ENCODE results near the gene PRSS22.

The PRSS22 gene

DNA sequence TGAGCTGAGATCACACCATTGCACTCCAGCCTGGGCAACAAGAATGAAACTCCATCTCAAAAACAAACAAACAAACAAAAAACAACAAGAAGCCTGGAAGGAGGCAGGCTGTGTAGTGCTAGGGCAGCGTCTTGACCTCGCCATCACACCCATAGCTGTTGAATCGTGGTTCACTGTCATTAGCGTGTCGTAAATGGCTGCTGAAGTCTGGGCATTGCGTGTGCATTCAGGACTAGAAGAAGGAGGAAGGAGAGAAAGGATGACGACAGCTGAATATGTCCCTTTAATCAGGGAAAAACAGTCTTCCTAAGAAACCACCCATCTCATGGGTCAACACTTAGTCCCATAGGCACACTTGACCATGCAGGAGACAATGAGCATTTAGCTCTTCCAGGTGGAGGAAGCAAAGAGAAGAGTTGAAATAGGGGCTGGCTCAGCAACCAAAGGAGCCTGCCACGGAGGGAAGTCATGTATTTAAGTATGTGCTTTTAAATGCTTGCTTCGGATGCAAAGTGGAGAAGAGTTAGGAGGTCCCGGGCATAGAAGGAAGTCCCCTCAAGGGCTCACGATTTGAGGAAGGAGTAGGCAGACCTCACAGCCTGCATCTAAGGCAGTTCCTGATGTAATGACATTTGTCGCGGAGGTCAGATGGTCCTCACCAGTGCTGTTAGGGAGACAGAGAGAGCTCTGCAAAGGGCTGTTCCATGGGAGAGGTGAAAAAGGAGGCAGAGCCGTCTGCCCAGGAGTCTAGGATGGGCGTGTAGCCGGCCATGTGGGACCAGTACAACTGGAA, 8.8 kb downstream of the PRSS22 start:
- DNase-seq (ENCODE audit: extremely low read depth, low read depth), result no peak
- no peak for TF ChIP-seq CTCF (IDR thresholded peaks at IDR 0.05; ENCODE audit: low read depth, low read length)

- DNase-seq (ENCODE audit: extremely low read depth, low read depth), result no peak
- no peak for TF ChIP-seq CTCF (IDR thresholded peaks at IDR 0.05; ENCODE audit: low read depth, low read length)
Observed at GRCh38 chr16:2846511-2847310, 11.3 kb downstream of the PRSS22 start.

DNA sequence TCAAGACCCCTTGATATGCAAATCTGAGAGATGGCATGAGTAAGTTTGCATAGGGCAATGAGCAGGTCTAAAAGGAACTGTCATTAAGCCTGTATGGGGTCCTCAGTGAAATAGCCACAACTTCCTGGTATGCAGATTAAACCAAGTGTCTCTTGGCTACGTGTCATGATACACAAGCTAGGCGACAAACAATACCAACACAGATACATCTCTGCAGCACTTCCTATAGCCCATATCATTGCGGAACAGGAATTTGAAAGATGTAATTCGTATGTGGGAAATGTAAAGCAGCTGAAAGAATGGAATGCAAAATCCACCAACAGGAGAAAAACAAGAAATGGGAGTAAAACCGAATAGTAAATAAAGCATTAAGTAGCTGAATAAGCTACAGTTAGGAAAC, 12.9 kb downstream of the PRSS22 start:
- no peak for TF ChIP-seq CTCF (IDR thresholded peaks at IDR 0.05; ENCODE audit: low read depth, low read length)
- no peak for DNase-seq (ENCODE audit: extremely low read depth, low read depth)

GRCh38 chr16:2843526-2843925, 14.4 kb downstream of the PRSS22 start:
- no peak for TF ChIP-seq CTCF (IDR thresholded peaks at IDR 0.05; ENCODE audit: low read depth, low read length)
- no peak for DNase-seq (ENCODE audit: extremely low read depth, low read depth)

GRCh38 chr16:2842340-2843000, 15.5 kb downstream of the PRSS22 start:
- DNase-seq (ENCODE audit: extremely low read depth, low read depth), result no peak
- peak; percentile 37 for TF ChIP-seq CTCF (IDR thresholded peaks at IDR 0.05; ENCODE audit: low read depth, low read length)

DNA sequence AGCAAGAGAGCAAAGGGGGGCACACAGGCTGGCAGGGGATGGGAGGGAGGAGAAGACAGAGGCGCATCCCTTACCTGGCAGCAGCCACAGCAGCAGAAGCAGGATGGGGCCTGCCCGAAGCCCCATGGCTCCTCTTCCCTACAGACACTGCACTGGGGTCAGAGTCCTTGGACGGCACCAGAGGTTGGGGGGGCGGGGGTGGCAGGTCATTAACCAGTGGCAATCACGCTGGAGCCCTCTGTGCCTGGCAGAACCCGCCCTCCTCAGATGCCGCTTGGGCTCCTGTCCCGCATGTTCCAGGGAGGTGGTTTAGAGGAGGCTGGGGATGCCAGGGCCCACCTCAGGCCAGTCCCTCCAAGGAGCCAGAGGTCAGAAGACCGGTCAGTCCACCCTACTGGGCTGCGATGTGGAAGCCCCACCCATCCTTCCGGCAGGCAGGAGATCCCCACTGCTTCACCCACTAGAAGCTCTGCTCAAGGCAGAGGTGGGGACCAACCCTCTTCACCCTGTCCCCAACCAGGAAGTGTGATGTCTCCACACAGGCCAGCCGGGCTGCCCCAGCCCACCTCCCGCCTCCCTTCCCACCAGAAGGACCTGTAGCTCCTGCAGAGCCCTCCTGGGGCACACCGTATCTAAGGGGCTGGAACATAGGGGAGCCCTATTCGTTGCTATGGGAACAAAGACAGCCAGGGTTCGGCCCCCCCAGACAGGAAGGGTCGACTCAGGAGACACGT, 16.2 kb downstream of the PRSS22 start:
- DNase-seq (ENCODE audit: extremely low read depth, low read depth), result no peak
- no peak for TF ChIP-seq CTCF (IDR thresholded peaks at IDR 0.05; ENCODE audit: low read depth, low read length)
